Smooth muscle cell of the brain vasculature (primary cell): Measurements from ENCODE around the gene STK32A.
"Not testable (repeated sequence)": the region's sequence is repeated elsewhere in the genome, so short reads cannot be mapped to it uniquely, and the experiment has no call there.

Source experiments
- DNase-seq: peaks from one replicate; pipeline ENCODE4 v3.0.0-alpha.2; 2012; ENCODE audit warnings: low read depth, low spot score

The STK32A gene

DNA sequence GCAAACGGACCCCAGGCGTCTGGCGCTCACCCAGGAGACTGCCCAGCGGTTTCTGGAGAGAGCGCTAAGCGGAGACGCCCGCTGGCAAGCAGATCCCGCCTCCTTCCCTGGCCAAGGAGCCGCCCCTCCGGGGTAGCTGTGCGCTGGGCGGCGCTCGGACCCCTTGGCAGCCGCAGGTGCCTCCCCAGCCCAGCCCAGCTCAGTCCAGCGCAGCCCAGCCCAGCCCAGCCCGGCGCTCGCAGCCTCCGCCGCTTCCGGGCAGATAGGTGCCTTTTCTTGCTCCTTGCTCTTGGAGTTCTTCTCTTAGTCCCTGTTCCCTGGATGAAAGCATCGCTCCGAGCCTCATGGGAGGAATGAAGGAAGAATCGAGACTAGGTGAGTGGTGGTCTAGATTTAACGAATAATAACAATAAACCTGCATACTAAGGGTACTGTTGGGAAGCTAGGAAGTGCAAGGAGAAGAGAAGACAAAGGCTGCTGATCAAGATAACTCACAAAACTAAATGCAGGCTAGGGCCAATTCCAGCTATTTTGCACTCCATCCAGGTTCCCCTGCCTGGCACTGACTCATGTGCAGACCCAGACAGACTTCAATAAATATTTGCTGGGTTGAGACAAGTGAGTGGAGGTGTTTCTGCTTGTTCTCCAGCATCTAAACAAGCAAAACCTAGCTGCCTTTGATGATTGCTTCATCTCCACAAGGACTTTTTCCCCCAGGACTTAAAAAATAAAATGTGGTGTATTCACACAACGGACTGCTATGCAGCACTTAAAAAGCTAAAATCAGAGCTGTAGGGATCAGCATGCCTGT, at the start of gene STK32A:
Gene STK32A, plus strand, starts transcription at position 202 of the 811 bp plus-strand sequence. CDS start 4,609 bp downstream, outside the sequence.
- no peak for DNase-seq

DNA sequence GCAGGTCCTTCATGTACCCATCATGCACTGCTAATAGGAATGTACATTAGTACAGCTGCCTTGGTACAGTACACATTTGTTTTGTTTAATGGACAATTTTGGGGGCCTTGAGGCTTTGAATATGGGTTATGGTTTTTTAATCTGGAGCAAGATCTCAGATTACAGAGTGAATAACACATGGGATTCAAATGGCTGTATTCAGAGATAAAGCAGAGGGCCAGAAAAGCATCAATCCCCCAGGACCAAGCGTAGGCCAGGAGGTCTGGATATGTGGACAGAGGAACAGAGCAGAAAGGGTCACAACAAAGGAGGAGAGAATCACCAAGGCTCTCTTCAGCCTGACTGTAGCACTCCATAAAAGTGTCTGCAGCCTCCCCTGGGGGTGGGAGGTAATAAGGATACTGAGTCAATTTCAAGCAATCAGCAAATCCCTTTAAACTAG, 47.7 kb upstream of the STK32A start:
- DNase-seq = no peak

- peak; percentile 35 for DNase-seq
These were observed 46.4 kb upstream of the STK32A start for GRCh38 chr5:147188200-147189108.

- DNase-seq = no peak
These were observed 45.8 kb upstream of the STK32A start for GRCh38 chr5:147189109-147189424.

DNA sequence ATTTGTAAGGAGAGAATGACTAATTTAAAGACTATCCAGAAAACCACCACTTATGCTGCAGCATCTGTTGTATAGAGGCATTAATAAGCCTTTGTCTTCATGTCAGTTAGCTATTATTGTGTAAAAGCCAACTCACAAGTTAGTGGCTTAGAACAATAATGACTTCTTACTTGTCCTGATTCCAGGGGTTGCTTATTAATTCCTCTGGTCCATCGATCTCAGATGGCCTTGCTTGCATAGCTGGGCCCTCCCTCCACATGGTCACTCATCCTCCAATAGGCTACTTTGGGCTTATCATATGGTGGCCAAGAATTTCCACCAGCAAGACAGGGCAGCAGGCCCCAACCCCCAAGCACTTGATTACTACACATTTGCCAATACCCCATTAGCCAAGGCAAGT, 44.5 kb upstream of the STK32A start:
- no peak for DNase-seq

- no peak for DNase-seq
These were observed 41.7 kb upstream of the STK32A start for GRCh38 chr5:147193123-147193522.

DNA sequence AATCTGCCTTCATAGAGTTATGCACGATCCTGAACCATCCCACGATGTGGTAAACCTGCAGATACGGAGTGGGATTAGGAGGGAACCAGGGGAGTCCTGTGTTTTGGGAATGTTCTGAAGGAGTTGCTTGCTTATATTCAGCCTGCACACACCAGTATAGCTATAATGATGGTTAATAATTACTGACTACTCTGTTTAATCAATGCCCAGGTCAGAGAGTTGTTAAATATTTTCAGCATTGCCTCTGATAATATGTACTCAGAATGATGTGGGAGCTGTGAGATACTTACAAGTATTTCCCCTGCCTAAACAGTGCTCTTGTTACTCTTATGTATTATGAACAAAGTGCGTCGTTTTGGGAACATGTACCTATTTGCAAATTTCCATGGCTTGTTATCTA, 34.8 kb upstream of the STK32A start:
- no peak for DNase-seq

DNA sequence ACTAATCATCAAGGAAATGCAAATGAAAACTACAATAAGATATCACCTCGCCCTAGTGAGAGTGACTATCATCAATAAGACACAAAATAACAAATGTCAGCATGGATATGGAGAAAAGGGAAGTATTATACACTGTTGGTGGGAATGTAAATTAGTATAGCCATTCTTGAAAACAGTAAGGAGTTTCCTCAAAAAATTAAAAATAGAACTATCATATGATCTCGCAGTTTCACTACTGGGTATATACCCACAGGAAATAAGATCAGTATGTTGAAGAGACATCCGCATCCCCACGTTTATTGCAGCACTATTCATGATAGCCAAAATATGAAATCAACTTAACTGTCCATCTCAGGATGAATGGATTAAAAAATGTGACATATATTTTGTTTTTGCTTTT, 31.6 kb upstream of the STK32A start:
- DNase-seq = no peak

GRCh38 chr5:147204576-147204975, 30.2 kb upstream of the STK32A start:
- DNase-seq = no peak

DNA sequence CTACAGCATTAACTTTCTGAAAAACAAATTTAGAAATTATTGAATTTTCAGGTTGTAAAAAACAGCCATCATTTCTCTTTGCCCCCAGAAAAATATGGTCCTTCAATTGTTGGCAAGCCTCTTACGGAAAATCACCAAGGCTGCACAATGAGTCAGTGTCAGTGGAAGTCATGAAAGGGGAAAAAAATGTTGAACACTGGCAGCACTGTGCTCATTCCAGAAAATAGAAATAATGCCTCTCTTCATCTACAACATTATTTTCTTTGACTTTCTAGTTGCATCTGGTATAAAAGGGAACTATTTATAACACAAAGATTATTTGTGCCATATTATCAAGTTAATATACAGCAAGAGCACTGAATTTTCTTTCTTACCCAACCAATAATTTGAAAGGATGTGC, 26.7 kb upstream of the STK32A start:
- no peak for DNase-seq

GRCh38 chr5:147216552-147217154, 18.2 kb upstream of the STK32A start:
- no peak for DNase-seq

- DNase-seq = no peak
These were observed 11.5 kb upstream of the STK32A start for GRCh38 chr5:147223343-147223742.

DNA sequence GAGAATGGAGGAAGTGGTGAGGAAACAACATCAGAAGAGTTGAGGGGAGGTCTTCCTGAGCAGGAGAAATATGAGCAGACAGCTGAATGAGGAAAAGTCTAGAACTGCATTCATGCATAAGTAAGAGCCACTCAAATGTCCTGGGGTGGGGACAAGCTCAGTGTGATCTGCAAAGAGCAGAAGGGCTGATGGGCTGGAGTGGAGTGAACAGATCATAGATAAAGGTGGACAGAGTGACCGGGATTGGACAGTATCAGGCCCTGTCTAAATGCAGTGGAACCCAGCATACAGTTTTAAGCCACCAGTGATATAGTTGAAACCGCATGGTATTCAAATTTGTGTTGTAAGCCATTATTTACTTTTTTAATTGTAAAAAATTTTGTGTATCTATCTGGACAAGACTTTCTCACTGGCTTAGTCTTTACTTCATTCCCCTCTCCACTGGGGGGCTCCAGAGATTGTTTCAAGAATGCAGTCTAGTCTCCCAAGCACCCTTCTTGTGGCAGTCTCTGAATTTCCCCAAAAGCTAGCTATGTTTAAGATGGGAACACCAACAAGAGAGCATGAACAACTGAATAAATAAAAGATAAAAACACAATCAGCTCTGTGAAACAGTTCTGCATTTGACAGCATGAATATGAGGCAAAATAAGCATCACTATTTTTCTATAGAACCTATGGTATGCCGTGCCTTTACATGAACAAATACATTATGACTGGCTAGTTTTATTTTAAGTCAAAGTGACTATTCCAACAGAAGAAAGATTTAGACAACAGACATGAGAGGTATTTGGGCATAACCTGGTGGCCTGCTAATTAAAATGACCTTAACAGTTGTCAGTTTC, 10.7 kb upstream of the STK32A start:
- peak; percentile 7 for DNase-seq

- no peak for DNase-seq
These were observed 8.9 kb upstream of the STK32A start for GRCh38 chr5:147225938-147226337.

DNA sequence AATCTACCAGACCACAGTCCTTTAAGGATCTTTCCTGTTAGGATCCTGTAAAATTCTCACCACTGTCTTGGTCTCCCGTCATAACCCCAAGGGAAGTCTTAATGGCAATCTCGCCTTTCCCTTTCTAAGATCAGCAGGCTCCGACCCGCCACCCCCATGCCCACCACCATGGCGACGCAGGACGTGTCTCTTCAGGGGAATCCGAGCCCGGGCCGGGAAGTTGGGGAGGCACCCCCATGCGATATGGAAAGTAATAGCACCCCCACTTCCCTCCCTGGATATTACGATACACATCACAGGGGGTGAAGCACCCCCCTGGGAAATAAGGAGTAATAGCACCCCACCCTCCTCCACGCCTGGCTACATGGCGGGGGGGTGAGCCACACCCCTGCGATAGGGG, 8.3 kb upstream of the STK32A start:
- no peak for DNase-seq

GRCh38 chr5:147234239-147234824, 494 bp upstream of the STK32A start:
- no peak for DNase-seq

DNA sequence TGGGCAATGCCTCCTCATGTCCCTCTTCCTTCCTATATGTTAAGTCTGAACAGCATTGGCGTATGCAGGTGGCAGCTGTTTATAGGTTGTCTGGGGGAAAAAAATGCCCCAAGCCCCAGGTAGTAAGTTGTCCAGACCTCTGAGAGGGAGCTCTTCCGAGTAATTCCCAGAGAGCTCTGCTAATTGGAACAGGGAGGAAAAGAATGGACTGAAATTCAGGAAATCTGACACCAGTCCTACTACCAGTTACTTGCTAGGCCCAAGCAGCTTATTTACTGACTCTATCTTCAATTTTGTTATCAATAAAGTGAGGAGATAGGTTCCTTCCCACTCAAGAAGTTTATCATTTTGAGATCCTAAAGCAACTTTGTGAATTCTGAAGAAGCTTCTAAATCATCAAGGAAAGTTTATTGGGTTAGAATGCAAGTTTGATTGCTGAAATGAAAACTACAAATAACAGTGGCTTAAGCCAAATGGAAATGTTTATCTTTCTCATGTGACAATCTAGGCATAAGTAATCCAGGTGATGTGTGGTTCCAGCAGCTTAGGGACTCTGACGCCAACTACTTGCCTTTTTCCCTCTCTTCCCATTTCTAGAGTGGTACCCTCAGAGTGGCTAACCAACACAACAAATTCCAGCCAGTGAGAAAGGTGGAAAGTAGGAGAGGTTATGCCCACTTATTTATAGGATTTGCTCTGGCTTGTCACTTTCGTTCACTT, 5.6 kb downstream of the STK32A start:
- no peak for DNase-seq

- not testable (repeated sequence) for DNase-seq
These were observed 8.4 kb downstream of the STK32A start for GRCh38 chr5:147243238-147243637.

- DNase-seq = no peak
These were observed 10.7 kb downstream of the STK32A start for GRCh38 chr5:147245381-147246165.

- no peak for DNase-seq
These were observed 13.7 kb downstream of the STK32A start for GRCh38 chr5:147248561-147248960.
